Fibroblast of lung (primary cell): ENCODE data around the gene LDAH.

Experiments
- EZH2 ChIP-seq: IDR thresholded peaks from 2 replicates; pipeline ENCODE4 v1.5.1; 2012; ENCODE audit warnings: low read length, control low read depth, mild to moderate bottlenecking; ENCODE audit errors: missing control alignments
- TF ChIP-seq, protein P1 (sequence below), 2 donors: IDR thresholded peaks in 1 of 2; conservative IDR thresholded peaks in 1 of 2; 1 replicate in 1 of 2; 2 replicates in 1 of 2; pipeline ENCODE4 v1.5.1; 2011 to 2012; ENCODE audit warnings: low read length in 2 of 2, control low read depth in 1 of 2, inconsistent platforms in 1 of 2, low read depth in 1 of 2, mild to moderate bottlenecking in 1 of 2

DNA sequence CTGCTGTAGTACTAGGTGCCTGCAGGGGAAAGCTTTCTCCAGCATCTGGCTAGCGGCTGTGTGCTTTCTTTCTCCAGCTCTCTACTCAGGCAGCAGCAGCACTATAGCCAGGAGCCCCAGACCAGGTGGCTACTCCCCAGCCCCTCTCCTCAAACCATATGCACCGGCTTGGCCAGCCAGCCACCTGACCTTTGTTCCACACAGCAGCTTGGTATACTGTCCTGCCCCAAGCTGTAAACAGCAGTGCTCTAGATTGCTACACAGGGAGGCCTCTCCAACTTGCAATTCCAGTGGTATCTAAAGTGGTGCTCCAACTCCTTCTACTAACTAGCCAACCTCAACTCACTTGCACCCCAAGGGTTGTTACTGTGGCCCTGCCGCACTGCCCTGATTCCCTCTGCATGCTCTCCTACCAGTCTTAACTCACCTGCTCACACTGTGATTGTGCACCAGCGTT, 19.6 kb downstream of the LDAH start:
- TF ChIP-seq, protein P1, sequence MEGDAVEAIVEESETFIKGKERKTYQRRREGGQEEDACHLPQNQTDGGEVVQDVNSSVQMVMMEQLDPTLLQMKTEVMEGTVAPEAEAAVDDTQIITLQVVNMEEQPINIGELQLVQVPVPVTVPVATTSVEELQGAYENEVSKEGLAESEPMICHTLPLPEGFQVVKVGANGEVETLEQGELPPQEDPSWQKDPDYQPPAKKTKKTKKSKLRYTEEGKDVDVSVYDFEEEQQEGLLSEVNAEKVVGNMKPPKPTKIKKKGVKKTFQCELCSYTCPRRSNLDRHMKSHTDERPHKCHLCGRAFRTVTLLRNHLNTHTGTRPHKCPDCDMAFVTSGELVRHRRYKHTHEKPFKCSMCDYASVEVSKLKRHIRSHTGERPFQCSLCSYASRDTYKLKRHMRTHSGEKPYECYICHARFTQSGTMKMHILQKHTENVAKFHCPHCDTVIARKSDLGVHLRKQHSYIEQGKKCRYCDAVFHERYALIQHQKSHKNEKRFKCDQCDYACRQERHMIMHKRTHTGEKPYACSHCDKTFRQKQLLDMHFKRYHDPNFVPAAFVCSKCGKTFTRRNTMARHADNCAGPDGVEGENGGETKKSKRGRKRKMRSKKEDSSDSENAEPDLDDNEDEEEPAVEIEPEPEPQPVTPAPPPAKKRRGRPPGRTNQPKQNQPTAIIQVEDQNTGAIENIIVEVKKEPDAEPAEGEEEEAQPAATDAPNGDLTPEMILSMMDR (conservative IDR thresholded peaks at IDR 0.05 in 1 of 2, IDR thresholded peaks at IDR 0.05 in 1 of 2; ENCODE audit: low read depth in 1 of 2, low read length in 2 of 2) = no peak
- TF ChIP-seq EZH2 = no peak
